Hematopoietic multipotent progenitor cell treated with erythropoietin and hydrocortisone succinate and interleukin-3 and kit ligand, for 8 days (in vitro differentiated cells): ENCODE data around the gene CDY1B.
"Not testable (repeated sequence)": the region's sequence is repeated elsewhere in the genome, so short reads cannot be mapped to it uniquely, and the experiment has no call there.

ENCODE experiments used
- DNase-seq: peaks from one replicate; pipeline ENCODE4 v3.0.0-alpha.2; 2015

CDY1B gene, protein sequence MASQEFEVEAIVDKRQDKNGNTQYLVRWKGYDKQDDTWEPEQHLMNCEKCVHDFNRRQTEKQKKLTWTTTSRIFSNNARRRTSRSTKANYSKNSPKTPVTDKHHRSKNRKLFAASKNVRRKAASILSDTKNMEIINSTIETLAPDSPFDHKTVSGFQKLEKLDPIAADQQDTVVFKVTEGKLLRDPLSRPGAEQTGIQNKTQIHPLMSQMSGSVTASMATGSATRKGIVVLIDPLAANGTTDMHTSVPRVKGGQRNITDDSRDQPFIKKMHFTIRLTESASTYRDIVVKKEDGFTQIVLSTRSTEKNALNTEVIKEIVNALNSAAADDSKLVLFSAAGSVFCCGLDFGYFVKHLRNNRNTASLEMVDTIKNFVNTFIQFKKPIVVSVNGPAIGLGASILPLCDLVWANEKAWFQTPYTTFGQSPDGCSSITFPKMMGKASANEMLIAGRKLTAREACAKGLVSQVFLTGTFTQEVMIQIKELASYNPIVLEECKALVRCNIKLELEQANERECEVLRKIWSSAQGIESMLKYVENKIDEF

DNA sequence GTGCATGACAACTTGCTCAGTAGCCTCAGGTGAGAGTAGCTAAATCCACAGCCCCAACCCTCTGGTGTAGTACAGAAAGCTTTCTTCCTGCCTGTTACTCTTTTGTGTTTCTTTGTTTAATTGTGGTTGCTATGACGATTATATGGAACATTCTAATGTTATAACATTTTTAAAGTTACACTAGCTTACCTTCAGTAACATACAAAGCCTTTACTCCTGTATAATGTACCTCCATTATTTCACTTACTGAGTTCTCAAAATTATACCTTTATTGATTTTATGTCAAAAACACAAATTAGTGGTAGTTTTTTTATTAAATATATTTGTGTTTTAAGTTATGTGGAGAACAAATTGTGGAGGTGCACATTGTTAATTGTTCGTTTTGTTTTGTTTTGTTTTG lies at the start of gene CDY1B:
Gene CDY1B (minus strand): TSS at position 101 of the 400 bp plus-strand sequence. CDS start 331 bp downstream, outside the sequence.
- DNase-seq = not testable (repeated sequence)

DNA sequence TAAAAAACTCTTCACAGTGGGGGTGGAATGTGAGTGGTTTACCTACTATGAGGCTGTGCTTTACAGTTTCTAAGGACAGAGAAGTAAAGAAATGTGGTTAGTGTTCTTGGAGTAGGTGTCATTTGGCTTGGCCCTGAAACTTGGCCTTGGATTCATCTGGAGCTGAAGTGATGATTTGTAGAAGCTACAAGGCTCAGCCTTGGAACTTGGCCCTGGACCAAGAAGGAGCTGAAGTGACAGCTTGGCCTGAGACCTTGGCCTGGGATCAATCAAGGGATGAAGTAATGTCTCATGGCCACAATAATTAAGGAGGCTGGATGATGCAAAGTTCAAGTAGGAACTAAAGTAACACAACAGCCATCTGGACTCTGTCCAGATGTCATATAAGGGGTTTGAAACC lies 1.7 kb upstream of the CDY1B start:
- DNase-seq = not testable (repeated sequence)

DNA sequence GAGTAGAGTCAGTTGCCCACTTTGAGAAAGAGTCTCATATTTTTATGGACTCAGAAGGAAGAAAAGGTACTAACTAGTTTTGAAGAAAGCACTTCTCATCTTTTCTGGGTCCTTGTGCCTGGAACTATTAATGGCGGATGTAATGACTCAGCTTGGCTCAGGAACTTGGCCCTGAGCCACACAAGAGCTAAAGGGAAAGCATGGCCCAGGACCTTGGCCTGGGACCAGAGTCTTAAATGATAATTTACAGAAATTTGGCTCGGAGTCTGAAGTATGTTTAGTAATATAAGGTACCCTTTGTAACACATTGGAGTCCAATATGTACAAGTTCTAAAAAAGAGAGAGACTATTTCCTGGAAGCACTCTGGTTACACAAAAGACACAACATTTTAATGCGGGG lies 4.6 kb downstream of the CDY1B start:
- not testable (repeated sequence) for DNase-seq

DNA sequence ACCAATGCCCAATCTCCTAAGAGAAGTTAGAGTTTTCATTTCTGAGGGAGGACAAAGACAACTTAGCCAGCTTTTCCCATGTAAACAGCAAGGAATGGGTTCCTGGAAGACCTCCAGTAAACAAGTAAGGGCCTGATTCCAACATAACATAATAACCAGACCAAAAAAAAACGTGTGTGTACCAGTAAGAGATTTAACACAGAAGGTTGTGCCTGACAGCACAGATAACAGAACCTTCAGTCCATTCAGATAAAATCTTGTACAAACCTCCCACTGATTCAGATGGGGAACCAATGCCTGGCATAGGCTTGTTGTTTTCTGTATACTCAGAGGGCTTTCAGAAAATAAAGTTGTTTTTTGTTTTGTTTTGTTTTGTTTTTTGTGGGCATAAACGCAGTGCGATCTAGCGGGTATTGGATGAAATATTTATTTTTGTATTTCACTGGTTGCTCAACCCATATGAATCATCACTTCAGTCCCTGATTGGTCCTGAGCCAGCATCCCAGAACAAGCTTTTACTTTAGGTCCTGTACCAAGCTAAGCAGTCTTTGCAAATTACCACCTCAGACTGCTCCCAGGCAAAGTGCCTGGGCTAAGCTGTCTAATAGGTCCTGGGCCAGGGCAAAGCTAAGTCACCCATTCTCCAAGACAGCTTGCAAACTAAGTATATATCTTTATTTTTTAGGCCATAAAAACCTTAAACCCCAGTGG lies 8.7 kb downstream of the CDY1B start:
- DNase-seq = not testable (repeated sequence)

DNA sequence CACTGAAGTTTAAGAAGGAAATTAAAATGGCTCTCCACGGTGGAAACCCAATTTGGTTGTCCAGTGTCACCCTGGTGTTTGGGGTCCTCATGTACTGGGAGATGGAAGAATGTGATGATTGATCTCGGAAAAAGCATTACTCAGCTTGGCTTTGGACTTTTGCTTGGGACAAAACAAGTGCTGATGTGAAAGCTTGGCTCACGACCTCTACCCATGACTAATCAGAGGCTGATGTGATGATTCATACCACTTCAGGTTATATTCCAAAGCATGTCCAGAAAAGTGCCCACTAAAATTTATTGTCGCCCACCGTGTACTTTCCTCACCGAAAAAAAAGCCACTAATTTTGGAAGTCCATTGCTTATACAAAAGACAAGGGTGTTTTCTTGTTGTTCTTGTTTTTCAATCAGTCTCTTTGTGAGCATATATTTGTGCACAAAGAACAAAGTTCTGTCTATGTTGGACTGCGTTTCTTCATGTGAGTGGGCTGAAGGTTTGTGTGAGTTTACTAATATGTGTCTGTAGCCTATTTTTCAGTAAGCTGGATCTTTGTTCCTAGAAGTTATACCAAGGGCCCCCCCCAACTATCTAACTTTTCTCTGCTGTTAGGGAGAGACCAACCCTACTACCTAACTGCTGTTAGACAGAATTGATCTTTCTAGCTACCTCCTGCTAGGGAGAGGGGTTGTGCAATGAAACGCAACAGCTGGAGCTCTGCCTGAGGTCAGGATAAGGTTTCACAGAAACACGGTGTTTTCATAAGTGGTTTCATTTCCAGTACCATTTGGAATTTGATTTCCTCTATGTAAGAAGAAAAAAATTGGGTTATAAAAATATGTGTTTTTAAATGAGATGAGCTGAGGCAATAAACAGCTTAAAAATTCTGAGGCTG lies 21.4 kb downstream of the CDY1B start:
- not testable (repeated sequence) for DNase-seq
